Activated B cell treated with CpG ODN at 0.5 μM for 24 hours (primary cell): ENCODE data around the gene BACE2. TPM values are rescaled to one million over a fixed set of nuclear protein-coding genes. Genes with fewer than 3 reads are reported as not detected.
A peak's percentile ranks its signal among the peaks of the same experiment; 100 is the strongest.
"Not testable (repeated sequence)": the region's sequence is repeated elsewhere in the genome, so short reads cannot be mapped to it uniquely, and the experiment has no call there.

Source experiments
- ATAC-seq: fragments of 200-7000 bp; cut with Tn5 transposase; one replicate; pipeline ENCODE4 v1.10.0; 2021; ENCODE audit warnings: low read depth, mild to moderate bottlenecking, moderate library complexity
- CTCF ChIA-PET: fragments of 350-600 bp; sonication (Branson Sonifier 250); formaldehyde crosslinking; loops from one replicate; lab custom pipeline; 2021; ENCODE audit warnings: antibody characterized with exemption; lab: Charles Lee
- POLR2A ChIA-PET: fragments of 350-600 bp; sonication (Branson Sonifier 250); formaldehyde crosslinking; loops from one replicate; lab custom pipeline; 2021; ENCODE audit warnings: antibody characterized with exemption; lab: Charles Lee
- DNase-seq: peaks from one replicate; pipeline ENCODE4 v3.0.0; 2022
- H3K27ac Mint-ChIP-seq: one replicate; pipeline ENCODE4 v1.8.0; 2020; ENCODE audit warnings: mixed read lengths
- H3K27me3 Mint-ChIP-seq: one replicate; pipeline ENCODE4 v1.8.0; 2021; ENCODE audit warnings: mixed read lengths
- H3K36me3 Mint-ChIP-seq: one replicate; pipeline ENCODE4 v1.8.0; 2021; ENCODE audit warnings: low read depth, mixed read lengths
- H3K4me1 Mint-ChIP-seq: one replicate; pipeline ENCODE4 v1.8.0; 2021; ENCODE audit warnings: mixed read lengths
- H3K4me3 Mint-ChIP-seq: one replicate; pipeline ENCODE4 v1.8.0; 2020; ENCODE audit warnings: mild to moderate bottlenecking, mixed read lengths
- H3K9me3 Mint-ChIP-seq: one replicate; pipeline ENCODE4 v1.8.0; 2020; ENCODE audit warnings: mixed read lengths
- intact Hi-C: fragments of 100-400 bp; cut with micrococcal nuclease; formaldehyde crosslinking; loops from one replicate; pipeline ENCODE4 v1.15.1; 2024
- total RNA-seq: library from RNA; stranded (reverse); gene quantifications from 2 replicates; pipeline ENCODE4 v1.2.3, GENCODE V29; 2022
- TF ChIP-seq, protein P1 (sequence below): fragments of 200-600 bp; IDR thresholded peaks from one replicate; pipeline ENCODE4 v1.8.0; 2022; ENCODE audit warnings: antibody characterized with exemption, mild to moderate bottlenecking

BACE2 gene
- total RNA-seq, 1 donor from 2014 or later: 17.1 TPM

- TF ChIP-seq, protein P1, sequence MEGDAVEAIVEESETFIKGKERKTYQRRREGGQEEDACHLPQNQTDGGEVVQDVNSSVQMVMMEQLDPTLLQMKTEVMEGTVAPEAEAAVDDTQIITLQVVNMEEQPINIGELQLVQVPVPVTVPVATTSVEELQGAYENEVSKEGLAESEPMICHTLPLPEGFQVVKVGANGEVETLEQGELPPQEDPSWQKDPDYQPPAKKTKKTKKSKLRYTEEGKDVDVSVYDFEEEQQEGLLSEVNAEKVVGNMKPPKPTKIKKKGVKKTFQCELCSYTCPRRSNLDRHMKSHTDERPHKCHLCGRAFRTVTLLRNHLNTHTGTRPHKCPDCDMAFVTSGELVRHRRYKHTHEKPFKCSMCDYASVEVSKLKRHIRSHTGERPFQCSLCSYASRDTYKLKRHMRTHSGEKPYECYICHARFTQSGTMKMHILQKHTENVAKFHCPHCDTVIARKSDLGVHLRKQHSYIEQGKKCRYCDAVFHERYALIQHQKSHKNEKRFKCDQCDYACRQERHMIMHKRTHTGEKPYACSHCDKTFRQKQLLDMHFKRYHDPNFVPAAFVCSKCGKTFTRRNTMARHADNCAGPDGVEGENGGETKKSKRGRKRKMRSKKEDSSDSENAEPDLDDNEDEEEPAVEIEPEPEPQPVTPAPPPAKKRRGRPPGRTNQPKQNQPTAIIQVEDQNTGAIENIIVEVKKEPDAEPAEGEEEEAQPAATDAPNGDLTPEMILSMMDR: no peak
- Mint-ChIP-seq H3K9me3 (peaks cover 3% of the 10 kb centered on the region), H3K4me1 (no peaks in the 10 kb centered on the region), H3K4me3 (no peak overlapping the region), H3K36me3 (no peaks in the 10 kb centered on the region), H3K27me3 (peaks cover 14% of the 10 kb centered on the region), H3K27ac (no peak overlapping the region)
- ChIA-PET POLR2A (no interaction called here), CTCF (no interaction called here)
- ATAC-seq (no peak), DNase-seq (no peak)
- intact Hi-C loops: no loop called here
Measured at GRCh38 chr21:41304068-41304720, 136.2 kb downstream of the BACE2 start.

- no peaks in the 10 kb centered on the region for H3K36me3 Mint-ChIP-seq
- no peak overlapping the region for H3K4me3 Mint-ChIP-seq
- intact Hi-C loops: no loop called here
- ChIA-PET POLR2A (no interaction called here), CTCF (no interaction called here)
- H3K27ac Mint-ChIP-seq: no peak overlapping the region
- H3K9me3 Mint-ChIP-seq: peaks cover 2% of the 10 kb centered on the region
- DNase-seq (no peak), ATAC-seq (no peak)
- TF ChIP-seq, protein P1: no peak
- H3K27me3 Mint-ChIP-seq: peaks cover 18% of the 10 kb centered on the region
- no peaks in the 10 kb centered on the region for H3K4me1 Mint-ChIP-seq
Measured at GRCh38 chr21:41307219-41307618, 139.3 kb downstream of the BACE2 start.

- not testable (repeated sequence) for DNase-seq
Measured at GRCh38 chr21:41313285-41314164, 145.6 kb downstream of the BACE2 start.

DNA sequence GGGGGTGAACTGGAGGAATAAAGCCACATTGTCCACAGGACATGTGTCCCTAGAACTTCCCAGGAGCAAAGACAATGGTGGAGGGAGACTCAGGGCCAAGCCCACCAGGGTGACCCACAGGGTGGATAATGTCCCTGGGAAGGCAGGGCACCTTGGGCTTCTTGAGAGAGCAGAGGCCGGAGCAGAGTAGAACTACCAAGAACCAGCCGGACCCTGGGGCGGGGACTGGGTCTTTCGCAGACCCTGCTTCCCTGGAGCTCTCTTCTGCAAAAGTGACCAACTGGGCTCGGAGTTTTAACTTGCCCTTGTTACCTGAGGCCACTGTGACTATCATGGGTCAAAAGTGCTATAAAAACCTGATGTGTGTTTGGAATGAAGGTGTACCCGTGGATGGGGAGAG, 147.8 kb downstream of the BACE2 start:
- TF ChIP-seq, protein P1: no peak
- Mint-ChIP-seq H3K9me3 (no peaks in the 10 kb centered on the region), H3K4me1 (peaks cover 3% of the 10 kb centered on the region), H3K36me3 (no peaks in the 10 kb centered on the region), H3K27me3 (peaks cover 36% of the 10 kb centered on the region), H3K27ac (no peak overlapping the region), H3K4me3 (no peak overlapping the region)
- intact Hi-C loops: no loop called here
- DNase-seq (no peak), ATAC-seq (no peak)
- ChIA-PET POLR2A (interaction anchor here (0.6 kb wide), 1 partner anchor 210 kb away, joined by 4 read pairs; no protein-coding TSS in a partner anchor), CTCF (no interaction called here)

More at GRCh38 chr21:41313285-41314164, 145.6 kb downstream of the BACE2 start:
- peaks cover 29% of the 10 kb centered on the region for H3K27me3 Mint-ChIP-seq
- POLR2A ChIA-PET, H3K36me3 Mint-ChIP-seq, H3K4me1 Mint-ChIP-seq, intact Hi-C loops, H3K27ac Mint-ChIP-seq, CTCF ChIA-PET, H3K4me3 Mint-ChIP-seq, H3K9me3 Mint-ChIP-seq, ATAC-seq: not testable (repeated sequence)

DNA sequence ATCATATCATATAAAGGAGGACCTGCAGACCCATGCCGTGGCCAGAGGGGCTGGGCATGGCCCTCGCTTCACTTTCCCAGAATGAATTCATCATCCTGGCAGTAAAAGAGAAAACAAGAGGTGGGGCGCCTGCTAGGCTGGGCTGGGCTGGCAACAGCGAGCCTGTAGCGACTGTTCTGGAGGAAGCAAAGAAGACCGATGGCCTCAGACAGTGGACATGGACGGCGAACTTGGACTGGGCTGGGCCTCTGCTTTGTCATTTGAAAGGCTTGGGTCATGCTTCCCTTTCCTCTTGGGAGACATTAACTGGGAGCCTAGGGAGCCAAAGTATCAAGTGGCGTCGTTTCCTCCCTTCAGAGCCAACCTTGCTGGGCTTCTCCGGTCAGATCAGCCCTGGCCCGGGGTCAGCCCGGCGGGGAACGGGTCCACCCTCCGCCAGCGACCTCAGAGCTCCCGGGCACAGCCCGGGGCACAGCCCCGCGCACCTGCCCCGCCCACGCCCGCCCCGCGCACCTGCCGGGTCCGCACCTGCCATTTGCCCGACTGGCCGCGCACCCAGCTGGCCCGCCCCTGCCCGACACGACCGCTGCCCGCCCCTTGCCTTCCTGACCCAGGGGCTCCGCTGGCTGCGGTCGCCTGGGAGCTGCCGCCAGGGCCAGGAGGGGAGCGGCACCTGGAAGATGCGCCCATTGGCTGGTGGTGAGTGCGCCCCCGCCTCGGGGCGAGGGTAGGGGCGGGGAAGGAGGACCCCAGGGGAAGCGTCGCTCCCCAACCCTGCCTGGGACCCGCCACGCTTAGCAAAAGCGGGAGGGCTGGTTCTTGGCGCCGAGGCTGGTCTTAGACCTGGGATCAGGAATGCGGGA, 148.5 kb downstream of the BACE2 start, which contains the start of gene FAM3B:
Gene FAM3B (plus strand): TSS at position 602 of the 863 bp plus-strand sequence. CDS start 79 bp downstream, at position 681.
- CTCF ChIA-PET: no interaction called here
- Mint-ChIP-seq H3K27me3 (peaks cover 40% of the 10 kb centered on the region), H3K4me3 (peak within 1 kb of the TSS; percentile 28), H3K4me1 (peaks cover 4% of the 10 kb centered on the region), H3K27ac (no peak within 1 kb of the TSS), H3K9me3 (no peaks in the 10 kb centered on the region), H3K36me3 (no peaks in the 10 kb centered on the region)
- intact Hi-C loops: no loop called here
- ATAC-seq: no peak
- DNase-seq: no peak
- POLR2A ChIA-PET: interaction anchor here (0.6 kb wide), 1 partner anchor 210 kb away, joined by 4 read pairs; no protein-coding TSS in a partner anchor
- TF ChIP-seq, protein P1: no peak
